Measurements from ENCODE around the gene MIPOL1.
"Not testable (repeated sequence)": the region's sequence is repeated elsewhere in the genome, so short reads cannot be mapped to it uniquely, and the experiment has no call there.

Gene MIPOL1

DNA sequence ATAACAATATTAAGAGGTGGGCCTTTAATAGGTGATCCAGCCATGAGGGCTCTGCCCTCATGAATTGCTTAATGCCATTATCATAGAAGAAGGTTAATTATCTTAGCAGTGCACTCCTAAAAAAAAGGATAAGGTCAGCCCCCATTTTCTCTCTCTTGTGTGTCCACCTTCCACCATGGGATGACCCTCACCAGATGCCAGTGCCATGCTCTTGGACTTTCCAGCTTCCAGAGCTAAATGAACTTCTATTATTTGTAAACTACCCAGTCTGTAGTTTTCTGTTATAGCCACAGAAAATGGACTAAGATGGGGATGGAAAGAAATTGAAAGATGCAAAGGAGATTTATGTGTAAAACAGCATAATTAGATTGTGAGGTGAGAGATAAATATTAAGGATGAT lies 271.9 kb downstream of the MIPOL1 start:
- no peak for DNase-seq

DNA sequence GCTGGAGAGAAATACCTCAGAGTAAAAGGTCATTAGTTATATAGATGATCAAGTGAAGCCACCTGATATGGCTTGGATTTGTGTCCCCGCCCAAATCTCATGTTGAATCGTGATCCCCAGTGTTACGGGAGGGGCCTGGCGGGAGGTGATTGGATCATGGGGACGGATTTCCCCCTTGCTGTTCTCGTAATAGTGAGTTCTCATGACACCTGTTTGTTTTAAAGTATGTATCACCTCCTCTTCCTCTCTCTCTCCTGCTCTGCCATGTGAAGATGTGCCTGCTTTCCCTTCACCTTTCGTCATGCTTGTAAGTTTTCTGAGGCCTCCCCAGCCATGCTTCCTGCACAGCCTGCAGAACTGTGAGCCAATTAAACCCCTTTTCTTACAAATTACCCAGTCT lies 272.5 kb downstream of the MIPOL1 start:
- DNase-seq, result no peak

DNA sequence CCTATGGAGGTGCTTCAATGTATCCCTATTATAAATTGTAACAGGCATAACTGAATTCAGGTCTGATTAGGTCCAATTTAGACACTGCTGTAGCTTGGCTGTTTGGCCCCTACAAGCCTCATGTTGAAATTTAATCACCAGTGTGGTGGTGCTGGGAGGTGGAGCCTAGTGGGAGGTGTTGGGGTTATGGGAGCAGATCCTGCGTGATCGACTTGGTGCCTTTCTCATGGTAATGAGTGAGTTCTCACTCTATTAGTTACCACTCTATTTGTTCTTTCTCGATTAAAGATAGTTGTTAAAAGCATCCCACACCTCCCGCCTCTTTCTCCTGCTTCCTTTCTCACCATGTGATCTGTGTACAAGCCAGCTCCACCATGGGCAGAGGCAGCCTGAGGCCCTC lies 275.2 kb downstream of the MIPOL1 start:
- no peak for DNase-seq

DNA sequence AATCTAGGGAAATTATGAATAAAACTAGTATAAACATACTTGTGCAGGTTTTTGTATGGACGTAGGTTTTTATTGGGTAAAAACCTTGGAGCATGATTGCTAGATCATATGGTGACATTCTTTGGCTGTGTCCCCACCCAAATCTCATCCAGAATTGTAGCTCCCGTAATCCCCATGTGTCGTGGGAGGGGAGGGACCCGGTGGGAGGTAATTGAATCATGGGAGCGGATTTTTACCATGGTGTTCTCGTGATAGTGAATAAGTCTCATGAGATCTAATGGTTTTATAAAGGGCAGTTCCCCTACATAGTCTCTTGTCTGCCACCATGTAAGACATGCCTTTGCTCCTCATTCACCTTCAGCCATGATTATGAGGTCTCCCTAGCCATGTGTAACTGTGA lies 276.5 kb downstream of the MIPOL1 start:
- DNase-seq, result no peak

DNA sequence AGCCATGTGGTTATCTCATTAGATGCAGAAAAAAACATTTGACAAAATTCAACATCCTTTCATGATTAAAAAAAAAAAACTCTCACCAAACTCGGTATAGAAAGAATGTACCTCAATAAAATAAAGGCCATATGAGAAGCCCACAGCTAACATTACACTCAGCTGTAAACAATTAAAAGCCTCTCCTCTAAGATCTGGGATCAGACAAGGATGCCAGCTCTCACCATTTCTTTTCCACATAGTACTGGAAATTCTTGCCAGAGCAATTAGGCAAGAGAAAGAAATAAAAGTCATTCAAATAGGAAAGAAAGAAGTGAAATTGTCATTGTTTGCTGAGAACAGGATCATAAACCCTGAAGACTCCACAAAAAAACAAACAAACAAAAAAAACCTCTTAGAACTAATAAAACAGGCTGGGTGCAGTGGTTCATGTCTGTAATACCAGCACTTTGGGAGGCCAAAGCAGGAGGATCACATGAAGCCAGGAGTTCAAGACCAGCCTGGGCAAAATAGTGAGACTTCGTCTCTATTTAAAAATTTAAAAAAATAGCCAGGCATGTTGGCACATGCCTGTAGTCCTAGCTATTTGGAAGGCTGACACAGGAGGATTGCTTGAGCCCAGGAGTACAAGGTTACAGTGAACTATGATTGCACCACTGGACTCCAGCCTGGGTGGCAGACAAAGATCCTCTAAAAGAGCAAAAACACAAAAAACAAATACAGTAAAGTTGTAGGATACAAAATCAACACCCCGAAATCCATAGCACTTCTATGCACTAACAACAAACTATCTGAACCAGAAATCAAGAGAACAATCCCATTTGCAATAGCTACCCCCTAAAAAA lies 282.9 kb downstream of the MIPOL1 start:
- DNase-seq, result no peak

DNA sequence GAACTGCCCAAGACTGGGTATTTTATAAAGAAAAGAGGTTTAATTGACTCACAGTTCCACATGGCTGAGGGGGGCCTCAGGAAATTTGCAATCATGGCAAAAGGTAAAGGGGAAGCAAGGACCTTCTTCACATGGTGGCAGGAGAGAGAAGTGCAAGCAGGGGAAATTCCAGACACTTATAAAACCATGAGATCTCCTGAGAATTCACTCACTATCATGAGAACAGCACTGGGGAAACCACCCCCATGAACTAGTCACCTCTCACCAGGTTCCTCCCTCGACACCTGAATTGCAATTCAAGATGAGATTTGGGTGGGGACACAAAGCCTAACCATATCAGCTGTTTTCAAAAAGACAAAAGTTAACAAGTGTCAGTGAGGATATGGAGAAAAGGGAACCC lies 284.7 kb downstream of the MIPOL1 start:
- no peak for DNase-seq

DNA sequence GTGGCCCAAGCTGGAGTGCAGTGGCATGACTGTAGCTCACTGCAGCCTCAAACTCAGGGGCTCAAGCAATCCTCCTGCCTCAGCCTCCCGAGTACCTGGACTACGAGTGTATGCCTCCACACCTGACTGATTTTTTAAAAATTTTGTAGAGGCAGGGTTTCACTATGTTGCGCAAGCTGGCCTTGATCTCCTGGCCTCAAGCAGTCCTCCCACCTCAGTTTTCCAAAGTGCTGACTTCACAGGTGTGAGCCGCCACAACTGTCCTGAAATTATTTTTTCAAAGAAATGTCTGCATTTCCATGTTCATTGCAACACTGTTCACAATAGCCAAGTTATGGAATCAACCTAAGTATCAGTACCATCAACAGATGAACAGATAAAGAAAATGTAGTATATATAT lies 285.9 kb downstream of the MIPOL1 start:
- DNase-seq, result no peak

DNA sequence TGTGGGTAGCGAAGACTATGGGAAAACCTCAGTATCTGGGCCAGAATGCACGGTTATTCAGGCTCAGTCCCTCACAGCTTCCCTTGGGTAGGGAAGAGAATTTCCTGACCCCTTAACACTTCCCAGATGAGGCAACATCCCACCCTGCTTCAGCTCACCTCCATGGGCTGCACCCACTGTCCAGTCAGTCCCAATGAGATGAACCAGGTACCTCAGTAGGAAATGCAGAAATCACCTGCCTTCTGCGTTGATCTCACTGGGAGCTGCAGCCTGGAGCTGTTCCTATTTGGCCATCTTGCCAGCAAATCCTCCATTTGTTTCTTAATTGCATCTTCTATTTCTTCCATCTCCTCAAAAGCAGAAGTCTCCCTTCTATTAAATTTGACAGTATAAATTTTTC lies 292.9 kb downstream of the MIPOL1 start:
- DNase-seq, result no peak

DNA sequence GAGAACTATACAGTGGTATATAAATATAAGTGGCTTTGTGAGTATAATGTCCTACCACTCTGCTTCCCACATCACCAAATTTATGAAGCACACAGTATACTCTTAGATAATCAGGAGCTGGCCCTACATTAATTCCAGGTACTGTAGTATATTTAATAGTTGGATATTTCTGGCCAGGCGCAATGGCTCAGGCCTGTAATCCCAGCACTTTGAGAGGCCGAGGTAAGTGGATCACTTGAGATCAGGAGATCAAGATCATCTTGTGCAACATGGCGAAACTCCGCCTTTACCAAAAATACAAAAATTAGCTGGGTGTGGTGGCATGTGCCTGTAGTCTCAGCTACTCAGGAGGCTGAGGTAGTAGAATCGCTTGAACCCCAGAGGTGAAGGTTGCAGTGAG lies 293.3 kb downstream of the MIPOL1 start:
- no peak for DNase-seq

DNA sequence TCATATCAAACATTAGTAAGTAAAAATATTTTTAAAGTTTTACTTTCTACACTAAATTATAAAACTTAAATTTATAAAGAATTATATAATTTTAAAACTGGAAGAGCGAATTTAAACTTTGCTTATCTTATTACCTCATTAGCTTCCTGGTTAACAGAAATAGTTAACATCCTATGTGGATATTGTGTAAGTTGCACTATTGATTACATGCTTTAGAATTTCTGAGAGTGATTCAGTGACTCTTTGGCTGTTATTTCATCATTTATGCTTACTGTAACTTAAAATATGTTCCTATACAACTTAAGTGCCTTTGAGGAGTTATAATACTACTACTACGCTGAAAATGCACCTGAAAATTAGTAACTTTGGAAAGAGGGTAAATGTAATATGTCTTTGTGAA lies 295.9 kb downstream of the MIPOL1 start:
- no peak for DNase-seq

DNA sequence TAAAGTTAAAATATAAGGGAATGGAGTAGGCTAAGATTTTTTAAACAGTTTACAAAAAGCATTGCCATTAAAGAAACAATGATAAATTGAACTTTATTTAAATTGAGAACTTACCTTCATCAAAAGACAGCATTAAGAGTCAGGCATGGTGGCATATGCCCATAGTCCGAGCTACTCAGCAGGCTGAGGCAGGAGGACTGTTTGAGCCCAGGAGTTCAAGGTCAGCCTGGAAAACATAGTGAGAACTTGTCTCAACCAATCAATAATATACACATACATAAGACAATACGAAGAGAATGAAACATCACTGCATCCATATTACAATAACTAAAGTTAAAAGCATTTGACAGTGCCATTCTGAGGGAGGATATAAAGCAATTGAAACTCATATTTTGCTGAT lies 299.7 kb downstream of the MIPOL1 start:
- DNase-seq, result no peak

DNA sequence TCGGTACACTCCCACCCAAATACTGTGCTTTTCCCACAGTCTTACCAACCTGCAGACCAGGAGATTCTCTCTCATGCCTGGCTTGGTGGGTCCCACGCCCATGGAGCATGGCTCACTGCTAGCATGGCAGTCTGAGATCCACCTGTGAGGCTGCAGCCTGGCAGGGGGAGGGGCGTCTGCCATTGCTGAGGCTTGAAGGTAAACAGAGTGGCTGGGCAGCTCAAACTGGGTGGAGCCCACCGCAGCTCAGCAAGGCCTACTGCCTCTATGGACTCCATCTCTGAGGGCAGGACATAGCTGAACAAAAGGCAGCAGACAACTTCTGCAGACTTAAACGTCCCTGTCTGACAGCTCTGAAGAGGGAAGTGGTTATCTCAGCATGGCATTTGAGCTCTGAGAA lies 304.1 kb downstream of the MIPOL1 start:
- no peak for DNase-seq

DNA sequence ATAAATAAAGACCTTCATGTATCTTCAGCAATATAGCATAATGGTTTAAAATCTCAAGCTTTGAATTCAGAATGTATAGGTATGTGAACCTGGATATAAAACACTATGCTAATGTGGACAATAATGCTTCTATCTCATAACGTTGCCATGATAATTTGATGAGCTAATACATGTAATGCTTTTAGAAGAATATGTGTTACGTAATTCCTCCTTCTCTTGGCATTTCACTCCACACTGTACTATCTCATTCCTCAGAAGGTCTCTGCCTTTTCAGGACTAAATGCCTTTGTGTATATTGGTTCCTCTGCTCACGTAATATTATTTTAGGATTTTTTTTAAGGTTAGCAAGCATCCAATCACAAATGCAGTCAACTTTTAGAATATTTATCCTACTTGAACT lies 310.8 kb downstream of the MIPOL1 start:
- no peak for DNase-seq

DNA sequence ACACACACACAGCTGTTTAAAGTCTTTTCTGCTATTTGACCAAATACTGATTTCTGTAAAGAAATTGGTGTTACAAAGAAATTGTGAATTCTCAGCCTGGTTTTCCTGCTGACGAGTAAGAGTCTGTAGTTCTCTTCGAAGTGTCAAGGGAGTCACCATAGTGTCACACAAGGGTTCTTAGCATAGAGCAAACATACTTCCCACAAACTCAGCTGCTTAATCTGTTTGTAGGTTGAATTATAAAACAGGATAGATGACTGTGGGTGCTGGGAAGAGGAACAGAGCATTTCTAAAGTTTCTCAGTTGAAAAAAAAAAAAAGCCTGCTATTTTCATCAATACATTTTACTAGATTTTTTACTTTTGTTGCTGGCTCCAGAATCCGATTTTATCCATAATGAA lies 314.4 kb downstream of the MIPOL1 start:
- no peak for DNase-seq

DNA sequence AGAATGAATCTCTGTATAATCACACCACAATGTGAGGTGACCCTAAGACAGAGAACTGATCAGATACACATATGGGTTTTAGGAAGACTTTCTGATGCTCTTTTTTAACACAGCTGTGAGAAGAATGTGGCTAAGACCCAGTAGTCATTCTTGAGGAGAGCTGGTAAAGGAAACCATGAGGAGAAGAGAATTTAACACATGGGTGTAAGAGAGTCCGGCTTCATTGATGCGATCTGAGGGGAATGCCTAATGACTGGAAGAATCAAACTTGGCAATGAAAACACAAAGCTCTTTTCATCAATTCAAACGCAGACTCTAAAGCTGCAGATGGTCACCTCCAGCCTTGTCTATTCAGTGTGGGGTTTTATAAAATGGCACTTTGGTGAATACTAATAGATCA lies 318.0 kb downstream of the MIPOL1 start:
- no peak for DNase-seq

DNA sequence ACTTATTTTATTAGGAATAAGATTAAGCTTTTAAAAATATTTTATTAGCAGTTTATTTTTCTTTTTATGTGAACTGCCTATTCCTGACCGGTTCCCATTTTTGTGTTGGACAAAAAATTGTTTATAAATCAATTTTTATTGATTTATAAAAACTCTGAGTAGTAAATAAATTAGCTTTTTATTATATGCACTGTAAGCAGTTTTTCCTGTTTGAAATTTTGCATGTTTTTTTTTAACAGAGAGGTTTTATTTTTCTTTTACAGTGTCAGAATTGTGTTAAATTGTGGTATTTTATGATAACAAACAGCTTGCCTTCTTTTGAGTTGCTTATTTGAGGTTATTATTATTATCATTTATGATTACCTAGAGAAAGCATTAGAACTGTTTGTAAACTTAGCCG lies 329.3 kb downstream of the MIPOL1 start:
- no peak for DNase-seq

DNA sequence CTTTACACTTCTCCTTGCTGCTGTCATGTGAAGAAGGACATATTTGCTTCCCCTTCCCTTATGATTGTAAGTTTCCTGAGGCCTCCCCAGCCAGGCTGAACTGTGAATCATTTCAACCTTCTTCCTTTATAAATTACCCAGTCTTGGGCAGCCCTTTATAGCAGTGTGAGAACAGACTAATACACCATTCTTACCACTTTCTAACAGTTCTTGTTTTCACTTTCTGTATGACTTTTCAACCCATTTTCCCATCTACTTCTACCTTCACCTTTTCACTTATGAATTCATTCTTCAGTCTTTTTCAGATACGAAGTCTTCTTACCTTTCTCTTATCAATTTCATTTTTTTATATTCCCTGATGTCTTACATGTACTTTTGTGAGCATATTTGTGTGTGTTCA lies 342.3 kb downstream of the MIPOL1 start:
- no peak for DNase-seq

DNA sequence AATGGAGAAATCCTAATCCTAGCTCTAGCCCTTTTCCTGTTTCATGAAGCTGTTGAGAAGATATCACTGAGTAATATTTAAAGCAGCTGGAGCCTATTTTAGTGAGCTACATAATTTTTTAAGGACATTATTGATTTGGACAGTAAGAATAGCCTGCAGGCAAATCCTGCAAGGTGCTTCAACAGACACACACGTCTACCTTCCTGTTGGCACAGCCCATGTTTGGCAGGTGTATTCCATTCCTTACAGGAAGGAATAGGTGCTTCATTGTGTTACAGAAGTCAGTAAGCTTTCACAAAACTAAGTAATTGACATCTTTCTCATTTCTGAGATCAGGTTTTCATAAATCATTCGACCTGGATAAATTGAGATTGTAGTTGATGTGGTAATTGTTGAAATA lies 346.7 kb downstream of the MIPOL1 start:
- no peak for DNase-seq

DNA sequence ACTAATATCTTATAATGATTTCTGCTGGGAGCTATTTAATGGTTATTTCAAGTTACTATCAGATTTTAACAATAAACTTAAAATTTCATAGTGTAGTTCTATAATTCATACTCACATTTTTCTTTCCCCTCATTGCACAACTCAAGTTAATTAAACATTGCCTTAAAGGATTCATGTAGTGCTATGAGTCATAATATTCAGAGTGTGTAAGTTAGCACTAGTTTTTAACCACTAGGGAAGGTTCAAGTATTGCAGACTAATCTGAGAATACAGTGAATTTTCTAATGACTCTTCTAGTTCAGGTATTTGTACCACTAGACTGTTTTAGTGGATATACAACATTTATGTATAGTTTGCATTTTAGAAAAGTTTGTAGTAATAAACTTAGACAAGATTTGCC lies 347.4 kb downstream of the MIPOL1 start:
- no peak for DNase-seq

DNA sequence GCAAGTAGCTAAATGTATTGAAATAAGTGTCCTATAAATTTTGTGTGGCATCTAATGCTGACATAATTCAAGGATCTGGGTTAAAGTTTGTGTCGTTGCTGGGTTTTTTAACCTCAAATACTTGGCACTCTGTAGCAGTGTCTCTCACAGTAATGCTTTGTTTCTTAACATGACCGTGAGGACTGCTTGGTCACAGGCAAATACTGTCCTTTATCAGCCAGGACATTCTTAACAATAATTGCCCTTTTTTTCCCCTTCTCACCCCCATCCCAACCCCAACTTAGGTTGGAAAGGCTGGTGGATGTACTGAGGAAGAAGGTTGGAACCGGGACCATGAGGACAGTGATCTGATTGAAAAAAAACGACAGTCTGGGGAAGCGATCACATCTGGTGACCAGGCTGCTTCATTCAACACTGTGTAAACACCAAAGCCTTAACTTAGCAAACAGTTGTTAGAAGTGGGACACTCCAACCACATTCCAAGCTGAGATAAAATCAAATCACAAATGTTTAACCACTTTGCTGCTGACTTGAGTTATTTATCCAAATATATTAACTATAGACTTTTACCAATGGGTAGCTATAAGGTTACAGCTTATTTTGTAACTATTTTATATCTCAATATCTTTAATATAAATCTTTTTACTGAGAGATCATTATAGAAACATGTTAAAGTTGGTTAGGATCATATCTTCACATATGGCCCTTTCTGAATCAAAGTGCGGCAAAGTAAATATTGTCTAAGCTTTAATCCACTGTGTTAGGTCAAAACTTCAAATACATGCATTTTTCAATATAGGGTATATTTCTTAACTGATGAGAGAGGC lies 349.1 kb downstream of the MIPOL1 start:
- no peak for DNase-seq

DNA sequence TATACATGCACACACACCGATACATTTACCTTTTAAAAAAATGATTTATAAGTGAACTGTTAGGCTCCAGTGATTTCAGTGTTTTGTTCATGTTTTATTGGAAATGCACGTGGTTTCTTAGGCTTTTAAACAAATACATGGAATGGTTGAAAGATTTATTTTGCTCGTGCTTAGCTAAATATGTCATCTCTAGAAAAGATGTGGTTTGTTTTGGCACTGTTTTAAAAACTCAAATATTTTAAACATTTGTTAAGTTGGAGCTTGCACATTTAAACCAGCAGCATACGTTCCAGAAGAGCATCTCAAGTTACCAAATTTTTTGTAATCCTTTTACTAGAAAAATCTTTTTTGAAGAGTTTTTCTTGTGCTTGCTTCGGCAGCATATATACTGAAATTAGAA lies 352.8 kb downstream of the MIPOL1 start:
- no peak for DNase-seq

DNA sequence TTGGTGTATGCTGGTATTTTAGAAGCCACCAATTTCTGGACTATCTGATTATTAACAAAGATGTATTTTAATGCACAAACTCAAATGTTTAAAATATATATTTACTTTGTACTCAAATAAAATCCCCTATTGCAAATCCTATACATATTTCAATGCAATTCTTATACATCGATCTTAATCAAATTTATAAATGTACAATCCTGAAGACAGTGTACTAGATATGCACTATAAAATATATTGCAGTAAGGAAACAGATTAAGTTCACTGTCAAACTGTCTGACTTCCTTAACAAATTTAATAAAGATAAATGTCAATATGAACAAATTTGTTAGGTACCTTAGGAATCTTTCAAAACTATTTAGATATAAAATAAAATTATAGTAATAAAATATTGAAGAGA lies 353.4 kb downstream of the MIPOL1 start:
- DNase-seq, result no peak

DNA sequence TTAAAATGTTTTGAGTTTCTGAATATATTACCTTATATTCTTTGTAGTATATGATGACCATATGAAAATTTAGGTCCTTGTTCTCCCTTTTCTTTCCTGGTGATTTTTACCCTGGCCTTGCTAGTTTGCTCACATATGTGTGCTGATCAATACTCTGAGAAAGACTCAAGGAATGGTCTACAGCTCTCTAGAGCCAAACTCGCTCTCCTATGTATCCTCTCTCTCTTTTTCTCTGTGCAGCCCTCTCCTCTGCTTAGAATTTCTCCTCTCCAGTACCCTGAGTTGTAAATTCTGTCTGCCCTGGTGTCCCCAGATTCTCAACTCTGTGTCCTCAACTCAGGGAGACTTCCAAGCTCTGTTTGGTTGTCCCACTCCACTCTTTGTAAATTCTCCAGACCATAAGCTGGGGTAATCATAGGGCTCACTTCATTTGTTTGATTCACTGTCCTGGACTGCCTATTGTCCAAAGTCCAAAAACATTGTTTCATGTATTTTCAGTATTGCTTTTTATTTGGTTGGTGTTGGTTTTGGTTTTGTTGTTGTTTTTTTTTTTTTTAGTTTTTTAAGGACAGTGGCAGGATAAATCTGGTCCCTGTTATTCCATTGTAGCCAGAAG lies 356.3 kb downstream of the MIPOL1 start:
- no peak for DNase-seq

DNA sequence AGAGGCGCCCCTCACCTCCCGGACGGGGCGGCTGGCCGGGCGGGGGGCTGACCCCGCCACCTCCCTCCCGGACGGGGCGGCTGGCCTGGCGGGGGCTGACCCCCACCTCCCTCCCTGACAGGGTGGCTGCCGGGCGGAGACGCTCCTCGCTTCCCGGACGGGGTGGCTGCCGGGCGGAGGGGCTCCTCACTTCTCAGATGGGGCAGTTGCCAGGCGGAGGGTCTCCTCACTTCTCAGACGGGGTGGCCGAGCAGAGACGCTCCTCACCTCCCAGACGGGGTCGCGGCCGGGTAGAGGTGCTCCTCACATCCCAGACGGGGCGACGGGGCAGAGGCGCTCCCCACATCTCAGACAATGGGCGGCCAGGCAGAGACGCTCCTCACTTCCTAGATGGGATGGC lies 357.9 kb downstream of the MIPOL1 start:
- DNase-seq, result not testable (repeated sequence)
